SIG-M5 treated with dmso at 0.1 percent for 504 hours (cell line): Measurements from ENCODE around the gene SOWAHA.

Source experiments
- DNase-seq: peaks from one replicate; lab custom pipeline; 2025; ENCODE audit not compliant: unreplicated experiment; lab: John Stamatoyannopoulos, UW

SOWAHA gene

DNA sequence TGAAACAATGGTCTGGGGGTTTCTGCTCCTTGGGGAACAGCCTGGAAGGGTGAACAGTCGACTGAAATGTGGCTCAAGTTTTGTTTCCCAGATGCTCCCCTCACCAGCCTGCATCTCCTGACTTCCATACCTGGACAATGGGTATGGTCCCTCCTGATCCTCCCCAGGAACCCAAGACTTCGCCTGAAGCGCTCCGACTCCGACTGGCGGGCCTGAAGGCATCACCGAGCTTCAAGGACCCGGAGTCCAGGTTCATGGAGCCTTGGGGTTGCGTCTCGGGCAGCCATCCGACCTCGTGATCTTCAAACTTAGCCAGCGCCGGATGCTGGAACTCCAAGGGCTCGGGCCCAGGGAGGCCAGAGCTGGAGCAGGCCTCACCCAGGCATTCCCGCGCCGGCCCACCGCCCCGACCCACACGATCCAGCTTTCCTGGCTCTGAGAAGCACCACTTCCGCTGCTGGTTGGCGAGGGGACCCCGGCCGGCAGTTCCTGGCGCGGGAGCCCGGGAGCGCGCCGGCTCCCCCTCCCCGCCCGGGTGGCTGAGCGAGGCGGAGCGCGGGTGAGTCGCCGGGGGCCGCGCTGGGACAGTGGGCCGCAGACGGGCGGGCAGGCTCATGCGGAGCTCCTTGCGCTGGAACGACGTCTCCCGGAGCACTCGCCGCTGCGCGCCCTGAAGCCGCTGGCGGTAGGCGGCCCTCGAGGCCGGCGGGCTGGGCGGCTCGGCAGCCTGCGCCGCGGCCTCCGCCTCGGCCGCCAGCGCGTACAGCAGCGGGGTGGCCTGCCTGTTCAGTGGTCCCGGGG lies 12.1 kb downstream of the SOWAHA start:
- no peak for DNase-seq

DNA sequence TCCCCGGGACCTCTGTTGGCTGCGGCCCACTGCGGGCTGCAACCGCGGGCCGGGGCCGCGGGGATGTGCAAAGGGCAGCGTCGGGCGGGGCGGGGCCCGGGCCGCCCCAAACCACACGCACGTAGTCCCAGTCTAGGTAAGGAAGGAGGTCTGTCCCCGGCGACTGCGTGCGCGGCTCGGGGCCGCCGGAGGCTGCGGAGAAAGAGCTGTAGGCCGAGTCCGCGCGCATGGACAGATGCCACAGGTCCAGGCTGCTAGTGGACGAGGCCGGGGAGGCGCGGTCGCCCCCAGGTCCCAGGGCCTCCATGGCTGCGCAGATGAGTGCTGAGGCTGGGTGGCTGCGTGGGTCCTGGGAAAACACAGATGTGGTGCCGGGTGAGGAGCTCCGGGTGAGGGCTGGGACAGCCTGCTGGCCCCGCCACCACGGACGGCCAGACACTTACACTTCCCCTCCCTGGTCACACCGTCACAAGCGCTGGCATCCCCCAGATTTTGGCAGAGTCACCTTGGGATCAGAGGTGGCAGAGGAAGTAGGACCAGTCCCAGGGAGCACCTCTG lies 12.8 kb downstream of the SOWAHA start:
- DNase-seq = no peak

DNA sequence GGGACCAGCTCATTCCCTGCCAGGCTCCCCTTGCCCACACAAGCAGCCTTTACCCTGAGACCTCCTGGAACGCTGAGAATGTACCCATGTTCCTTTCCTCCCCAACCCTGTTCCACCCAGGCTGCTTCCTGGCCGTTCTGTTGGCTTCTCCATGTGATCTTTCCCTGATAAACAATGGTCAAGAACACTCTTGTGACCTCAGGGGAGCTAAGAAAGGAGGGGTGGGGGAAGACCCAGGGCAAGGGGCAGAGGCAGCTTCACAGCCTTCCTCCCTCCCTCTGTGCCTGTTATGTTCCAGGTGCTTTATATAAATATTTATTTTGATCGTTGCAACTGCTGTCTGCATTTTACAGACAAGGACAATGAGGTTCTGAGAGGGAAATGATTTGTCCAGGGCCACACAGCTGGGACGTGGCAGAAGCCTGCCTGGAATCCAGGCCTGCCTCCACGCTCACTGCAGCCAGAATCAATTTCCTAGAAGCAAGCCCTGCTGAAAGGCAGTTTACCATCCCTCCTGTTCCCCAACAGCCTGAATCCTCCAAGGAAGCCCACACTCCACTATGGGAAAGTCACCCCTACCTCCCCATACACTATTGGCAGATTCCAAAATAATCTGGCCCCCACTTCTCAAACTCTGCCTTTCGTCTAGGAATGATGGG lies 13.5 kb downstream of the SOWAHA start:
- DNase-seq = no peak

DNA sequence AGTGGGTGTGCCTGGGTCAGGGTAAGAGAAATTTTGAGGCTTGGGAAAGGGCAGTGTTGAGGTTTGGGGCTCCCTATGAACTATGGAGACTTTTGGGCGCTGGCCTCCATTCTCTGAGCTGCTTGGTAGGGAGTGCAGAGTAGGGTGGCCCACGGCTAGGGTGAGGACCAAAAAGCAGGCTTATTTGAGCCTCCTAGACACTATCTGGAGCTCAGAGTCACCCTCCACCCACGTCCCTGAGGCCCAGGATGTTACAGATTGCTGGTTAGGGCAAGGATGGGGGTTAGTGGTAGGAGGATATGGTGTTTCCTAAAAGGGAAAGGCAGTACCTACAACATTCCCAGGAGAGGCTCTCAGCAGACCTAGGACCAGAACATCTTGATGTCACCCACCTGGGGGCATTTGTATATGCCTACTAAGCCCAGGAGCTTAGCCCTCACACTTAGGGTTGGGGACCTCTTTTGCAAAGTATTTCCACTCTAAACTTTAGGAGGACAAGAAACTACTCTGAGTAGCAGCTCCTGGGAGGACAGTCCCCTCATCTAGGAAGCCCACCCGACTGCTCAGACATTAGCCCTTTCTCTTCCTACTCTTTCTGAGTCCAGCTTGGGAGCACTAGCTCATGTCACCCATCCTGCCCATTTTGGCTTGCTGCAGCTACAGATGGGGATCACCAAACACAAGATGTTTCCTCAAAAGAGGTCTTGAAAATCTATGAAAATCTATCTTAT lies 15.0 kb downstream of the SOWAHA start:
- no peak for DNase-seq

DNA sequence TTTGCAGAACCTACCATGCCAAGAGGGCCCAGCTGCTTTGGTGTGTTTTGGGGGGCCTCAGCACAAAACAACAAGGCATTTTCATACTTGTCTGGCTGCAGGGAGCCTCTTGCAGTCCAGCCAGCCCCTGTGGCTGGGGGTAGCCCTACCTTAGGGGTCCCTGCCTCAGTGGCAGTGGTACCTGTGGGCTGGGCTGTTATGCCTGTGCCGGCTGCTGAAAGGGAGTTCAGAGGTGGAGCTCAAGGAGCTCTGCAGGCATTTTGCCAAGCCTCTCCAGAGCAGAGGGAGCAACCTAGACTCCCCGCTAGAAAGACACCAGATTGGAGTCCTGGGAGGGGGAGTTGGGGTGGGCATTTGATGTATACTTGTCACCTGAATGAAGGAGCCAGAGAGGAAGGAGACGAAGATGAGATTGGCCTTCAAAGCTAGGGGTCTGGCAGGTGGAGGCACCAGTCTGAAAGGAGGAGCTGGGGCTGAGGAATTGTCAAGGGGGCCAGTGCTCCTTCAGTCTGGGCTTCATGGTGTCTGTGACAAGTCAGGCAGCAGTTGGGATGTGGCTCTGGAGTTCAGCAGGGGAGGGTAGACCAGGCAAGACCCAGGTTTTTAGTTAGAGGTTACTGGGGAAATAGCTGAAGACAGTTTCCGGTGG lies 15.9 kb downstream of the SOWAHA start:
- no peak for DNase-seq

DNA sequence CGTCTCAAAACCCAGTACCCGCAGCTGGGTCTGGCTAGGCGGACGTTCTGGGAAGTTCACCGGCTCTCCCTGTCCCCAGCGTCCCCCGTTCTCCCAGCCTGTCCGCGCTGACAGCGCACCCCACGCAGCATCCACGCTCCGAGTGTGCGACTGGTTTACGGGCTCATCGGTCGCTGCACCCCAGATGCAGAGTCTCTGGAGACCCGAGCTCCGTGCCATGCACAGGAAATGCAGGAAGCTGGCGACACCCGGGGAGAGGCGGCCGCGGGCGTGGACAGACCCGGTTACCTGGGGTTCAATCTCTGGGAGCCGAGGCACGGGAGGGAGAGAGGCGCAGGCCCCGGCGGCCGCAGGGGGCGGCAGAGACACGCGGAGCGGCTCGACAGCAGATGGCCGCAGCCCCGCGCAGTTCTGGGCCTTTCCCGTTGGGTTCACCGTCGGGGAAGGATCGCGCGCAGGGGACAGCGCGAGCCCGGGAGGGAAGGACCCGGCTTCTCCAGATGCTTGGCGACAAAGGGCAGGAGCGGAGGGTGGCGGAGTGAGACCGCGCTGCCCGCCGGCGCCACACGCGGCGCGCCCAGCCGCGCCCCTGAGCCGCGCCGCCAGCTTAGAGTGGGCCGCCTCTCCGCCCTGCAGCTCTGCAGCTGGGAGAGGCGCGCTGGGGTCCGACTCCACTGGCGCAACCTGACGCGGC lies 16.8 kb downstream of the SOWAHA start:
- DNase-seq = peak; percentile 73

DNA sequence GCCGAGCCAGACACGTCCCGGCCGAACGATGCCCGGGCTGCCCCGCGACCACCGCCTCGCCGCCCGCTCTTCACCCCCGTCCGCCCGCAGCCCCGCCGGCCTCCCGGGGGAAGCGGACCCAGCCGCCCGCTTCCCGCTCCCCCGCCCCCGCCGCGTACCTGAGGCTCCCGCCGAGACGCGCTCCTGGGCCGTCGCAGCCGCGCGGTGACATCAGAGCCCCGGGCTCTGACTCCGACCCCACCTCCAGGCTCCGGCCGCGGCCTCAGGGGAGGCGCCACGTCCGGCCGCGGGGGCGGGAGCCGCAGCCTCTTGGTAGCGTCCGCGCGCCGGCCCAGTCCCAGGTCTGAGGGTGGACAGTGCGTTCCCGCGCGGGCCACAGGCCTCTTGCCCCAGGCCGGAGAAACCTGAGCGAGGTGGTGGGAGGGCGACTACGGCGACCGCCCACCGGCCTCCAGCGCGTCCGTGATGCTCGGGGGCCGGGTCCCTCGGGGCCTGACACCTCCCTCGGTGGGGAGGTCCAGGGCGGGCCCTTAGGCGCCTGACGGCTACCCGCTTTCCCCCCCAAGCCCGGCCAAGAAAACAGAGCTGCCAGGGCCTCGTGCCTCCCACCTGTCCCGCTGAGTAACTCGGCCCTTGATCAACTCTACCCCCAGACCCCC lies 17.5 kb downstream of the SOWAHA start, which contains the start of gene SHROOM1:
Gene SHROOM1, minus strand, starts transcription at position 212 of the 659 bp plus-strand sequence. CDS start 4,507 bp downstream, outside the sequence.
- DNase-seq = no peak

DNA sequence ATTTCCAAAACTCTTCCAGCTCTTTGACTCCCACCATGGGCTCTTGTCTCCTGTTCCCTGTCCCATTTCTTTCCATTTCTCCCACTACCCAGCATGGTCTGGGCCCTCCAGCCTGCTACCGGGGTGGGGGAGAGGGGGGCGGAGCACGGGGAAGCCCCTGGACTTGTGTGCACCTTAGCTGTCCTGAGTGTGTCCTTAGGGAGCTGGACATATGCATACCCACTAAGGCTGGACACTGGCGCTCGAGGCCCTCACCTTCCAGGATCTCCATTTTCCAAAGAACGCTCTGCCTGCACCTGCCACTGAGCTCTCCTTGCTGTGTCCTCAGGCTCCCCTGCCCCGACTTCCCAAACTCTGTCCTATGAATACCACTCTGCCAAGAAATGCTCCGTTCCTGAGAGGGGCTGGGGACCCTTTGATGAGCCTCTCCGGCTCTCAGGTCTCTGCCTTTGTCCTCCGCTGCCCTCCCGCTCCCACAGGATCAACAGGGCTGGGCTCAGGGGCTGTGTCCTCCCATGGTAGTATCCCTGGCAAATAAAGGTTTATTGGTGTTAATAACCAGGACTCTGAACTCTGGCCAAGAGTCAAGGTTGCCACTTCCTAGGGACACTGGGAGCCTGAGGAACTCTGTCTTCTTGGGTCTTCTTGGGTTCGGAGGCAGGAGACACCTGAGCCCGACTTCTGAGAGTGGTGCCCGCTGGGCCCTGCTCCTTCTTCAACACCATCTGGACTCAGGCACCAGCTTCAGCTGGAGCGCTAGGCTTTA lies 18.2 kb downstream of the SOWAHA start:
- DNase-seq = no peak

DNA sequence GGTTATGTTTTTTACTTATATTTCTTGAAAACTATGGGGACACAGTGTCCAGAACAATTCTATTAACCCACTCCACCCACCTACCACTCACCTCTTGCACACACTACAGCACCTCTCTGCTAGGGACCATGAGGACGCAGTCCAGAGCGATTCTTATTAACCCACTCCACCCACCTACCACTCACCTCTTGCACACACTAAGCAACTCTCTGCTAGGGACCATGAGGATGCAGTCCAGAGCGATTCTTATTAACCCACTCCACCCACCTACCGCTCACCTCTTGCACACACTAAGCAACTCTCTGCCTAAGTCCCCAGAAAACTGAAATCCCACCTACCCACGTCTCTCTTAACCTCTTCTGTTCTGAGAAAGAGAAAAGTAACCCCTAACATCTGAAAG lies 19.5 kb downstream of the SOWAHA start:
- DNase-seq = no peak

DNA sequence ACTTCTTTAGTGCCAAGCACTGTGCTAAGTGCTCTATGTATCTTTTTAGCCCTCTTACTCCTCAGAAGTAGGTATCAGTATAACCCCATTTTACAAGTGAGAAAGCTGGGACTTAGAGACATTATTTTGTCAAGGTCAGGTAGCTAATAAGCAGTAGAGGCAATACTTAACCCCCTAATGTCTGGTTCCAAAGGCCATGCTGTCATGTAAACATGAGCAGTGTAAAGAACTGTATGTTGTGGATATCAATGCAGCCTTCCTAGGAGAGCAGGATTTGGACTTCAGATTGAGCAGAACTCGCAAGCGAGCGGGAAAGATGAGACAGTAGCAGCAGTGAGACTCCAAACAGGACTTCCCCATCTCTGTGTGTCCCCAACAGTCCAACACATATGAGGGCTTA lies 21.0 kb downstream of the SOWAHA start:
- DNase-seq = no peak

DNA sequence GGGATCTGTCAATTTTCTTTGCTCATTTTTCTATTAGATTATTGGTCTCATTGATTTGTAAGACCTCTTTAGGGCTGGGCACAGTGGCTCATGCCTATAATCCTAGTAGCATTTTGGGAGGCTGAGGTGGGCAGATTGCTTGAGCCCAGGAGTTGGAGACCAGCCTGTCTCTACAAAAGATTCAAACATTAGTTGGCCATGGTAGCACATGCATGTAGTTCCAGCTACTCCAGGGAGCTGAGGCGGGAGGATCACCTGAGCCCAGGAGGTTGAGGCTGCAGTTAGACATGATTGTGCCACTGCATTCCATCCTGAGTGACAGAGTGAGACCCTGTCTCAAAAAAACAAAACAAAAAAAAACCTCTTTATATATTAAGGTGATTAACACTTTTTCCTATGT lies 23.8 kb downstream of the SOWAHA start:
- no peak for DNase-seq

DNA sequence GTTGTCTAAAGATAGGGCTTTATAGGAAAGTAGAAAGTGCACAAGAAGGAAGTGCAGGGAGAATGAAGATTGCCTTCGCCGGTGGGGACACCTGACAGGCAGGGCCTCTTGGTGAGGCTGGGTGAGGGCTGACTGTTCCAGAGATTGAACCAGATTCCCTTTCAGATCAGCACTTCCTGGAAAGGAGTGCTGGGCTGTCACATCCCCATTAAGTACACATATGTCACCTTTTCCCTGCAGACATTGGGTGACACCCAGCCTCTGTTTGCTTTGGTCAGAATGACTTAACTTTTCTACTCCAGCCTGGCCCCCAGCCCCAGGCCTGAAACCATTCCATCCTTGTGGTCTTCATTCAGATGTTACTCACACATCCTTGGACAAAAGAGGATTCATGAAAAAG lies 24.8 kb downstream of the SOWAHA start:
- DNase-seq = no peak

DNA sequence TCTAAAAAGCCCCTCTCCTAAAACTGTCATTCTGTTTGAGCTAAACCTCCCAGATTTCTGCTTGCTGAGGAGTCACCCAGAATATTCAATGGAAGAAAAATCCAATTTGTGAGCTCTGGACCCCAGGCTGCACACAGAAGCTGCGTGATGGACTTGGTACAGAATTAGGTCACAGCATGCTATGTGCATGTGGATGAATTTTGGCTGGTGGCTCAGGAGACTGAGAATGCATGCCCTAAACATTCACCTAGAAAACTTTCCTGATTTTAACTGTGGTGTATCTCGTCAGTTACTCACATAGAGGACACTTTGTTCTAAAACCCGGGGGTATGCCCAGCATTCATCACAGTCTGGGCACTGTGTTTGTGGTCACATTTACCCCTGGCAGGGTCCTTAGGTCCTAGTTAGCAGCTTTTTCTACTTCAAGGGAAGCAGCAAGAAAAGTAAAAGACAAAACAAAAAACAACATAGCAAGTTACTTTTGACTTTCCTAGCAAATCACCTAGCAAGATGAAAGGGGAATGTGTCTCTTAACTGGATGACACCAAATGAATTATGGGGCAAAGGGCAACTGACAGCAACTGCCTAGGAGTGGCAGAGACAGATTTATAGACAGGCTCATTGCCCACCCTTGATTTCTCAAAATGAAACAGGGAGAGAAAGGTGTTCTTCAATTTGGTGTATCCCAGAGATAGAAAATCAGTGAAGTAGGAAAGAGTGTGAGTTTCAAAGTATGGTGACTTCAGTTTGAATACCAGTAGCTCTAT lies 25.6 kb downstream of the SOWAHA start:
- no peak for DNase-seq

DNA sequence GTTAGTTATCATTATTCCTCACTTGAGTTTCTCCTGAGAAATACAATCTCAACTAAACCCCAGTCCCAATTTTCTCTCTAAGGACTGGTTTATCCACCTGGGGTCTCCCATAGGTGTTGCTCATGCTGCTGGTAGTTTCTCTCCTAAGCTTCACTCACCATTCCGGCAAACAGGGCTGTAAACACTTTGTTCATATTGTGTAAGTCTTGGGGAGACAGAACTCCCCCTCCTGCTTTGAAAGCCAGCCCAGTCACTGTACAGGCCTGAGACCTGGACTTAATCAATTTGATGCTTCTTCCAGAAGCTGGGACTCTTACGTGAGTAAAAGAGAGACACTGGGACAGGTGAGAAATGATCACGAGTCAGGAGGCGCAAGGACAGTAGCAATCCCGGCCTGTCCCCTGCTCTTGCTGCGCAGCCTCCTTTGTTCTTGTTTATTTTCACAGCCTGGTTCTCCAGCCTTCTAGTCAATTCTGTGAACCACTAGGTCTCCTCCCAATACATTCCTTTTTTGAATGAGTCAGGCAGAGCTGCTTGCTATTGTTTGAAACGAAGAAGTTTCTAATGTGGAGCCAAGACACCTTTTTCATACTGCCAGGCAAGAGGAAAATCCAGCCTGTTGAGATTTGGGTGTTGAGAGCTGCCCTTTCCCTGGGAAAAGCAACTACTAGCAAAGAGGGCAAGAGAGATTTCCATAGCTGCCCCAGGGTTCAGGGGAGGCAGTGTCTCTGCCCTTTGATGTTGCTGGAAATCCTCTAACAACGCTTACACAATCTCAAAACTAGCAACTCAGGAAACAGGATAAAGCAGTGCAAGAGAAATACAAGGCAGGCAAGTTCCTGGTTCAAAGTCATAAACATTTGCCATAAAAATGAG lies 26.6 kb downstream of the SOWAHA start:
- peak; percentile 31 for DNase-seq

DNA sequence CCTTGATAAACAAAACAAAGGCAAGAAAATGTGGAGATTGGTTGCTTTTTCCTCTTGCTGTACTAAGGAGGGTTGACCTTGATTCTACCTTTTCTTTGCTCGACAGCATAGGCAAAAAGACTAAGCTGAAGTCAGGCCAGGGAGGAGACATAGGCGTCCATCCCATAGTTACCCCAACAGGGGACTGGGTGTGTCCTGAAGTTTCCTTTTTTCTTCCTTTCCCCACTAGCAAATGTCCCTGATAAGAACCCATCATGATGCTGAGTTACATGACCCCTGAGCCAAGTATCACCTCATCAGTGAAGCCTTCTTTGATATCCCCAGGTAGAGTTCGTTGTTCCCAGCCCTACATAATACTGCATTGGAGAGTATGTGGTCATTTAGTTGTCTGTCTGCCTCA lies 27.2 kb downstream of the SOWAHA start:
- DNase-seq = no peak

DNA sequence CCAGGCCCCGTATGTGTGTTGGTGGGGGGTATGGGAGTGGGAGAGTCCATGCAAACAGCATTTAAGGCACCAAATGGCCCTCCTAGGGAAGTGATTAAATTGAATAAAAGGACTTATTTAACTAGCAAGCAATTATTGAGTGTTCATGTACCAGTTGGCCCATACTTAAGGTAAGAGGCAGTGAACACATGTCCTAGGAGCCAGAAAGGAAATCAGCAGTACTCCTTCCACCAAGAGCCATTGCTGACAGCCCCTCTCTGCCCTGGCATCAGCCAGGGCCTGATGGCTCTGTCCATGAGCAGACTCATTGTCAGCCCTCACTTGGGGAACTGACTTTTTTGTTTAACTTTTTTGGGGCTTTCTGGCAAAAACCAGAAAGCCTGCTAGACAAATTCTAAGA lies 27.8 kb downstream of the SOWAHA start:
- DNase-seq = no peak

DNA sequence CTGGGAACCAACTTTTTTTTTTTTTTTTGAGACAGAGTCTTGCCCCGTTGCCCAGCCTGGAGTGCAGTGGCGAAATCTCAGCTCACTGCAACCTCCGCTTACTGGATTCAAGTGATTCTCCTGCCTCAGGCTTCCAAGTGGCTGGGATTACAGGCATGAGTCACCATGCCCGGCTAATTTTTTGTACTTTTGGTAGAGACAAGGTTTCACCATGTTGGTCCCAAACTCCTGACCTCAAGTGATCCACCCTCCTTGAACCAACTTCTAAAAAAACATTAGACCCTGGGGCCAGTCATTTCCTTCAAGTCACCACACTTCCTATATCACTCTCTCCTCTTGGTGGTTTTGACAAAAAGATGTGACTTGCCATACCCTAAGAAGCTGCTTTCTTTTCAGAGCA lies 28.2 kb downstream of the SOWAHA start:
- DNase-seq = peak; percentile 31

DNA sequence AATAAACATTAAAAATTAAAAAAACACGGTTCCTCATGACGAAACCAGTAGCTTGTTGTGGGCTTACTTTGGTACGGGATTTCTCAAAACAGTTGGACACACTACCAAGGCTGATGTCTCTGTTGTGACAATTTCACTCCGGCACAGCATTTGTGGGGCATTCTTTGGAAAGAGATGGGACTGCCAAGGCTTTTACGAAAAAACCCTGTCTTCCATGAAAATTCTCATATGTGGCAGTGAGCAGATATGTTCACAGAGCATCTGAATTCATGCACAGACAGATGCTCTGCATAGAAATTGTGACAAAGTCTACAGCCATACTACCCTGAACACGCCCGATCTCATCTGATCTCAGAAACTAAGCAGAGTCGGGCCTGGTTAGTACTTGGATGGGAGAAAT lies 35.2 kb downstream of the SOWAHA start:
- DNase-seq = no peak
